Activated naive CD8-positive, alpha-beta T cell treated with anti-CD3 and anti-CD28 coated beads for 36 hours (primary cell): Measurements from ENCODE around the gene IFFO2. TPM values are rescaled to one million over a fixed set of nuclear protein-coding genes. Genes with fewer than 3 reads are reported as not detected.
A peak's percentile ranks its signal among the peaks of the same experiment; 100 is the strongest.

Source experiments
- DNase-seq: peaks from one replicate; pipeline ENCODE4 v3.0.0; 2021
- H3K27ac Mint-ChIP-seq: one replicate; pipeline ENCODE4 v1.8.0; 2022; ENCODE audit warnings: mild to moderate bottlenecking, moderate library complexity, mixed read lengths
- H3K27me3 Mint-ChIP-seq: one replicate; pipeline ENCODE4 v1.8.0; 2022; ENCODE audit warnings: mild to moderate bottlenecking, mixed read lengths
- H3K36me3 Mint-ChIP-seq: one replicate; pipeline ENCODE4 v1.8.0; 2021; ENCODE audit warnings: mild to moderate bottlenecking, mixed read lengths
- H3K4me1 Mint-ChIP-seq: one replicate; pipeline ENCODE4 v1.8.0; 2021; ENCODE audit warnings: mixed read lengths
- H3K4me3 Mint-ChIP-seq: one replicate; pipeline ENCODE4 v1.8.0; 2022; ENCODE audit warnings: mild to moderate bottlenecking, moderate library complexity, mixed read lengths
- H3K9me3 Mint-ChIP-seq: one replicate; pipeline ENCODE4 v1.8.0; 2022; ENCODE audit warnings: mixed read lengths
- total RNA-seq, 2 experiments: library from RNA; stranded (reverse); gene quantifications; one replicate each; pipeline ENCODE4 v1.2.3, GENCODE V29; 2021

Gene IFFO2
- total RNA-seq, 2 experiments from 2014 or later: 21.4 to 21.7 TPM

- Mint-ChIP-seq H3K4me3 (peak overlapping the region; percentile 78), H3K27me3 (no peaks in the 10 kb centered on the region), H3K4me1 (peaks cover 92% of the 10 kb centered on the region), H3K27ac (peak overlapping the region; percentile 95), H3K36me3 (peaks cover 13% of the 10 kb centered on the region), H3K9me3 (no peaks in the 10 kb centered on the region)
- no peak for DNase-seq
Measured at GRCh38 chr1:18949686-18950400, 6.6 kb downstream of the IFFO2 start.

- peaks cover 13% of the 10 kb centered on the region for H3K36me3 Mint-ChIP-seq
- H3K4me1 Mint-ChIP-seq: peaks cover 88% of the 10 kb centered on the region
- no peaks in the 10 kb centered on the region for H3K9me3 Mint-ChIP-seq
- H3K27me3 Mint-ChIP-seq: no peaks in the 10 kb centered on the region
- peak overlapping the region; percentile 95 for H3K27ac Mint-ChIP-seq
- no peak for DNase-seq
- peak overlapping the region; percentile 78 for H3K4me3 Mint-ChIP-seq
Measured at GRCh38 chr1:18948913-18949685, 7.4 kb downstream of the IFFO2 start.

- peak overlapping the region; percentile 56 for H3K4me3 Mint-ChIP-seq
- H3K27me3 Mint-ChIP-seq: no peaks in the 10 kb centered on the region
- H3K4me1 Mint-ChIP-seq: peaks cover 82% of the 10 kb centered on the region
- peaks cover 9% of the 10 kb centered on the region for H3K36me3 Mint-ChIP-seq
- peak overlapping the region; percentile 95 for H3K27ac Mint-ChIP-seq
- no peaks in the 10 kb centered on the region for H3K9me3 Mint-ChIP-seq
- DNase-seq: peak; percentile 48
Measured at GRCh38 chr1:18948048-18948912, 8.2 kb downstream of the IFFO2 start.

- DNase-seq: no peak
- Mint-ChIP-seq H3K27ac (peak overlapping the region; percentile 40), H3K4me3 (no peak overlapping the region), H3K9me3 (no peaks in the 10 kb centered on the region), H3K27me3 (no peaks in the 10 kb centered on the region), H3K4me1 (peaks cover 75% of the 10 kb centered on the region), H3K36me3 (peaks cover 6% of the 10 kb centered on the region)
Measured at GRCh38 chr1:18947570-18947969, 8.9 kb downstream of the IFFO2 start.

- Mint-ChIP-seq H3K27me3 (no peaks in the 10 kb centered on the region), H3K4me3 (no peak overlapping the region), H3K27ac (peak overlapping the region; percentile 55), H3K36me3 (peaks cover 2% of the 10 kb centered on the region), H3K4me1 (peaks cover 70% of the 10 kb centered on the region), H3K9me3 (no peaks in the 10 kb centered on the region)
- DNase-seq: no peak
Measured at GRCh38 chr1:18946550-18947381, 9.7 kb downstream of the IFFO2 start.

- H3K4me3 Mint-ChIP-seq: no peak overlapping the region
- H3K27ac Mint-ChIP-seq: peak overlapping the region; percentile 0
- H3K36me3 Mint-ChIP-seq: peaks cover 2% of the 10 kb centered on the region
- H3K9me3 Mint-ChIP-seq: no peaks in the 10 kb centered on the region
- no peaks in the 10 kb centered on the region for H3K27me3 Mint-ChIP-seq
- H3K4me1 Mint-ChIP-seq: peaks cover 66% of the 10 kb centered on the region
- DNase-seq: no peak
Measured at GRCh38 chr1:18945401-18945849, 11.1 kb downstream of the IFFO2 start.

- H3K27me3 Mint-ChIP-seq: no peaks in the 10 kb centered on the region
- H3K4me1 Mint-ChIP-seq: peaks cover 60% of the 10 kb centered on the region
- H3K36me3 Mint-ChIP-seq: peaks cover 2% of the 10 kb centered on the region
- no peak for DNase-seq
- no peak overlapping the region for H3K27ac Mint-ChIP-seq
- no peak overlapping the region for H3K4me3 Mint-ChIP-seq
- H3K9me3 Mint-ChIP-seq: no peaks in the 10 kb centered on the region
Measured at GRCh38 chr1:18944810-18945209, 11.7 kb downstream of the IFFO2 start.

- Mint-ChIP-seq H3K27me3 (no peaks in the 10 kb centered on the region), H3K27ac (no peak overlapping the region), H3K4me1 (peaks cover 55% of the 10 kb centered on the region), H3K36me3 (peaks cover 2% of the 10 kb centered on the region), H3K9me3 (no peaks in the 10 kb centered on the region), H3K4me3 (no peak overlapping the region)
- DNase-seq: no peak
Measured at GRCh38 chr1:18943914-18944572, 12.4 kb downstream of the IFFO2 start.

- no peak for DNase-seq
- Mint-ChIP-seq H3K9me3 (no peaks in the 10 kb centered on the region), H3K4me1 (peaks cover 46% of the 10 kb centered on the region), H3K27me3 (no peaks in the 10 kb centered on the region), H3K27ac (no peak overlapping the region), H3K4me3 (no peak overlapping the region), H3K36me3 (peaks cover 2% of the 10 kb centered on the region)
Measured at GRCh38 chr1:18943162-18943561, 13.3 kb downstream of the IFFO2 start.

- no peak overlapping the region for H3K27ac Mint-ChIP-seq
Measured at GRCh38 chr1:18942340-18942739, 14.1 kb downstream of the IFFO2 start.

GRCh38 chr1:18941221-18942141 lies 15.0 kb downstream of the IFFO2 start:
- Mint-ChIP-seq H3K4me1 (peaks cover 35% of the 10 kb centered on the region), H3K4me3 (no peak overlapping the region), H3K9me3 (no peaks in the 10 kb centered on the region), H3K36me3 (peaks cover 2% of the 10 kb centered on the region), H3K27ac (no peak overlapping the region), H3K27me3 (no peaks in the 10 kb centered on the region)
- DNase-seq: no peak

More at GRCh38 chr1:18942340-18942739, 14.1 kb downstream of the IFFO2 start:
- no peak overlapping the region for H3K4me3 Mint-ChIP-seq
- H3K27me3 Mint-ChIP-seq: no peaks in the 10 kb centered on the region
- no peaks in the 10 kb centered on the region for H3K9me3 Mint-ChIP-seq
- DNase-seq: no peak
- H3K4me1 Mint-ChIP-seq: peaks cover 40% of the 10 kb centered on the region
- peaks cover 2% of the 10 kb centered on the region for H3K36me3 Mint-ChIP-seq

- no peak overlapping the region for H3K27ac Mint-ChIP-seq
- H3K27me3 Mint-ChIP-seq: no peaks in the 10 kb centered on the region
- peaks cover 33% of the 10 kb centered on the region for H3K4me1 Mint-ChIP-seq
- DNase-seq: no peak
- H3K9me3 Mint-ChIP-seq: no peaks in the 10 kb centered on the region
- H3K4me3 Mint-ChIP-seq: no peak overlapping the region
- H3K36me3 Mint-ChIP-seq: peaks cover 2% of the 10 kb centered on the region
Measured at GRCh38 chr1:18940303-18941020, 16.0 kb downstream of the IFFO2 start.
